IMR-90 (cell line): ENCODE data around the gene PPIL6. TPM values are rescaled to one million over a fixed set of nuclear protein-coding genes. Genes with fewer than 3 reads are reported as not detected.

Source experiments
- ATAC-seq: fragments of 200-7000 bp; cut with Tn5 transposase; 2 replicates; pipeline ENCODE4 v1.9.1; 2020; ENCODE audit warnings: low read depth, mild to moderate bottlenecking, moderate library complexity
- BruUV-seq: library from RNA; stranded (reverse); fragments of 400-500 nt; replicated peaks from 2 replicates; lab custom pipeline; 2021; lab: Mats Ljungman, UMichigan
- CTCF ChIA-PET: fragments of 300-600 bp; formaldehyde crosslinking; extraction: SDS; loops from one replicate; lab custom pipeline; 2021; ENCODE audit warnings: antibody characterized with exemption; lab: Yijun Ruan, JAX
- POLR2A ChIA-PET: fragments of 300-600 bp; sonication (Branson Sonifier 250); formaldehyde crosslinking; loops from one replicate; lab custom pipeline; 2022; ENCODE audit warnings: antibody characterized with exemption; ENCODE audit not compliant: unreplicated experiment; lab: Charles Lee
- DNase-seq: peaks from one replicate; pipeline ENCODE4 v3.0.0; 2013
- H2AFZ ChIP-seq: replicated peaks from 2 replicates; pipeline ENCODE3; 2013; ENCODE audit warnings: low read length, mild to moderate bottlenecking; ENCODE audit not compliant: poor library complexity
- H2AK5ac ChIP-seq: 2 replicates; pipeline ENCODE4 v1.6.1; 2013; ENCODE audit warnings: low read depth, low read length, inconsistent platforms
- H2AK9ac ChIP-seq: replicated peaks from 2 replicates; pipeline ENCODE3; 2013; ENCODE audit warnings: mild to moderate bottlenecking, low read depth, low read length, moderate library complexity; ENCODE audit not compliant: poor library complexity
- H2BK120ac ChIP-seq: 2 replicates; pipeline ENCODE4 v1.6.1; 2013; ENCODE audit warnings: low read depth, low read length, inconsistent platforms
- H2BK15ac ChIP-seq: 3 replicates; pipeline ENCODE4 v1.6.1; 2013; ENCODE audit warnings: low read depth, low read length, inconsistent platforms
- H2BK20ac ChIP-seq: 2 replicates; pipeline ENCODE4 v1.6.1; 2013; ENCODE audit warnings: low read depth, mild to moderate bottlenecking, inconsistent platforms, low read length, moderate library complexity
- H2BK5ac ChIP-seq: 2 replicates; pipeline ENCODE4 v1.6.1; 2013; ENCODE audit warnings: mild to moderate bottlenecking, low read depth, low read length, inconsistent platforms; ENCODE audit not compliant: poor library complexity, severe bottlenecking
- H3K14ac ChIP-seq: replicated peaks from 2 replicates; pipeline ENCODE4 v1.6.1; 2013; ENCODE audit warnings: low read depth, low read length, inconsistent platforms
- H3K18ac ChIP-seq: 2 replicates; pipeline ENCODE4 v1.6.1; 2013; ENCODE audit warnings: low read depth, low read length, control low read depth
- H3K23ac ChIP-seq: 2 replicates; pipeline ENCODE4 v1.6.1; 2013; ENCODE audit warnings: low read depth, low read length, inconsistent platforms
- H3K27ac ChIP-seq: 2 replicates; pipeline ENCODE4 v1.5.1; 2013; ENCODE audit warnings: mild to moderate bottlenecking, control low read depth, low read length; ENCODE audit not compliant: insufficient read depth
- H3K27me3 ChIP-seq: 2 replicates; pipeline ENCODE4 v1.6.1; 2013; ENCODE audit warnings: low read length; ENCODE audit not compliant: control insufficient read depth, insufficient read depth
- H3K36me3 ChIP-seq: 2 replicates; pipeline ENCODE4 v1.6.1; 2013; ENCODE audit warnings: low read length, mixed read lengths; ENCODE audit not compliant: control insufficient read depth, insufficient read depth
- H3K4ac ChIP-seq: 2 replicates; pipeline ENCODE4 v1.6.1; 2013; ENCODE audit warnings: low read depth, low read length, inconsistent platforms
- H3K4me1 ChIP-seq: 2 replicates; pipeline ENCODE4 v1.6.1; 2013; ENCODE audit warnings: low read length, mixed read lengths; ENCODE audit not compliant: control insufficient read depth, insufficient read depth
- H3K4me2 ChIP-seq: 2 replicates; pipeline ENCODE4 v1.6.1; 2013; ENCODE audit warnings: low read depth, mild to moderate bottlenecking, control low read depth, low read length, moderate library complexity
- H3K4me3 ChIP-seq: 2 replicates; pipeline ENCODE4 v1.5.1; 2013; ENCODE audit warnings: low read depth, mild to moderate bottlenecking, control low read depth, low read length, moderate library complexity; ENCODE audit not compliant: insufficient read depth
- H3K56ac ChIP-seq: 2 replicates; pipeline ENCODE4 v1.6.1; 2013; ENCODE audit warnings: low read length, inconsistent platforms; ENCODE audit not compliant: insufficient read depth; ENCODE audit errors: extremely low read depth
- H3K79me1 ChIP-seq, 2 experiments: 2 replicates each; pipeline ENCODE4 v1.6.1; 2013; ENCODE audit warnings: low read length in 2 of 2, inconsistent platforms in 1 of 2, low read depth in 1 of 2
- H3K9ac ChIP-seq: 2 replicates; pipeline ENCODE4 v1.6.1; 2013; ENCODE audit warnings: low read depth, low read length, control low read depth
- H3K9me1 ChIP-seq: 2 replicates; pipeline ENCODE4 v1.6.1; 2013; ENCODE audit warnings: low read length, inconsistent platforms; ENCODE audit not compliant: insufficient read depth
- H3K9me3 ChIP-seq: 2 replicates; pipeline ENCODE4 v1.6.1; 2013; ENCODE audit warnings: low read length; ENCODE audit not compliant: control insufficient read depth, insufficient read depth
- H4K20me1 ChIP-seq: 2 replicates; pipeline ENCODE4 v1.6.1; 2013; ENCODE audit warnings: low read length, inconsistent platforms; ENCODE audit not compliant: insufficient read depth
- H4K5ac ChIP-seq: 2 replicates; pipeline ENCODE4 v1.6.1; 2013; ENCODE audit warnings: mild to moderate bottlenecking, low read depth, low read length, control low read depth
- H4K8ac ChIP-seq, 2 experiments: 2 replicates each; pipeline ENCODE4 v1.6.1; 2013; ENCODE audit warnings: low read depth in 2 of 2, low read length in 2 of 2, control low read depth in 1 of 2, inconsistent platforms in 1 of 2
- H4K91ac ChIP-seq: 2 replicates; pipeline ENCODE4 v1.6.1; 2013; ENCODE audit warnings: low read depth, low read length, inconsistent platforms; ENCODE audit not compliant: insufficient read depth
- FOS ChIP-seq: fragments of 150-350 bp; IDR thresholded peaks from 2 replicates; pipeline ENCODE4 v1.6.1; 2016; ENCODE audit warnings: low read depth, low read length
- MAFK ChIP-seq: IDR thresholded peaks from 2 replicates; pipeline ENCODE4 v1.6.1; 2012; ENCODE audit warnings: low read depth, low read length, improper control_type of control experiment
- MAZ ChIP-seq: IDR thresholded peaks from 2 replicates; pipeline ENCODE4 v1.6.1; 2012; ENCODE audit warnings: low read depth, mild to moderate bottlenecking, low read length, improper control_type of control experiment, moderate library complexity, borderline replicate concordance
- RCOR1 ChIP-seq: IDR thresholded peaks from 2 replicates; pipeline ENCODE4 v1.6.1; 2012; ENCODE audit warnings: mild to moderate bottlenecking, low read length, improper control_type of control experiment; ENCODE audit not compliant: insufficient replicate concordance
- WGBS, 2 experiments: methylation state at CpG; one replicate each; pipeline versions ENCODE4 v1.1.5 to v1.1.7; 2013; ENCODE audit warnings: missing lambda C conversion rate in 2 of 2; ENCODE audit not compliant: insufficient read length in 1 of 2; ENCODE audit errors: extremely low coverage in 2 of 2; 5-methylcytosine and 5-hydroxymethylcytosine counted together
- dilution Hi-C: fragments of 300-500 bp; cut with HindIII; formaldehyde crosslinking; loops from one replicate; pipeline ENCODE4 v1.14.3; 2018; ENCODE audit warnings: low sequenced_read_pairs; ENCODE audit not compliant: unreplicated experiment
- in situ Hi-C: fragments of 300-500 bp; cut with MboI; formaldehyde crosslinking; loops from 3 replicates; pipeline ENCODE4 v1.14.3; 2019; ENCODE audit warnings: low sequenced_read_pairs, inconsistent platforms, mixed read lengths
- intact Hi-C: fragments of 100-400 bp; cut with micrococcal nuclease; formaldehyde crosslinking; loops from 2 replicates; pipeline ENCODE4 v1.10.0; 2022
- polyA plus RNA-seq, 3 experiments: library from polyadenylated mRNA; depleted of rRNA; stranded (reverse); fragments of >200 nt; gene quantifications; 2 replicates each; pipeline ENCODE4 v1.2.3, GENCODE V29; 2012; ENCODE audit warnings: low replicate concordance in 1 of 3
- total RNA-seq: library from RNA; depleted of rRNA; stranded (reverse); fragments of >200 nt; gene quantifications from 2 replicates; pipeline ENCODE4 v1.2.3, GENCODE V29; 2012

Gene PPIL6
- total and polyA plus RNA-seq, 2 of the 4 experiments (the other 2 are of a cell fraction) = 0.15 to 0.18 TPM

DNA sequence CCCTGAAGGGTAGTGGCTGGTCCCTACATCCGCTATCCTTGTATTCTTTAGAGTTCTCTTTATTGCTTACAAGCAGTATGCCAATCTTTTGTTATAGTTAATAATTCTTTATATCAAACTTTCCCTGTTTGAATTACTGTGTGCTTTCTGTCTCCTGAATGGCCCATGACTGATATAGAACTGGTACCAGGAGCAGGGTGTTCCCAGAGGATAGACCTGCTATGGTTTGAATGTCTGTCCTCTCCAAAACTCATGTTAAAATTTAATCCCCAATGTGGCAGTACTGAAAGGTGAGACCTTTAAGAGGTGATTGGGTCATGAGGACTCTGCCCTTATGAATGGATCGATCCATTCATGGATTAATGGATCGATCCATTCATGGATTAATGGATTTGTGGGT, 84.2 kb downstream of the PPIL6 start:
- no peak for ATAC-seq
- no peak overlapping the region for H3K27ac ChIP-seq
- ChIA-PET POLR2A (no interaction called here), CTCF (interaction anchor here (0.6 kb wide), 1 partner anchor 28 kb away, joined by 3 read pairs; no protein-coding TSS in a partner anchor)
- H3K4me3 ChIP-seq = no peak overlapping the region
- no peak overlapping the region for H2AFZ ChIP-seq
- no peak overlapping the region for H2BK5ac ChIP-seq
- H3K23ac ChIP-seq = no peak overlapping the region
- no peak overlapping the region for H3K4me2 ChIP-seq
- H2BK120ac ChIP-seq = no peak overlapping the region
- H4K5ac ChIP-seq = no peak overlapping the region
- H3K56ac ChIP-seq = no peak overlapping the region
- DNase-seq = no peak
- no CpG with 5 or more reads among the region's 3 CpGs for WGBS, 2 experiments
- H4K91ac ChIP-seq = no peak overlapping the region
- no peak overlapping the region for H3K14ac ChIP-seq
- TF ChIP-seq MAFK = no peak
- TF ChIP-seq FOS = no peak
- TF ChIP-seq MAZ = no peak
- TF ChIP-seq RCOR1 = no peak
- intact Hi-C loops (no loop called here), dilution Hi-C loops (no loop called here), in situ Hi-C loops (no loop called here)
- H2BK20ac ChIP-seq = no peak overlapping the region
- no peak overlapping the region for H3K9ac ChIP-seq
- no TSS peak for BruUV-seq
- no peak overlapping the region for H4K8ac ChIP-seq
- peaks cover 3% of the 10 kb centered on the region; the same call in 1 of the 2 replicates for H3K9me3 ChIP-seq
- no peak overlapping the region for H2AK5ac ChIP-seq
- H3K4ac ChIP-seq = no peak overlapping the region
- no peaks in the 10 kb centered on the region for H3K9me1 ChIP-seq
- H4K20me1 ChIP-seq = no peaks in the 10 kb centered on the region
- peaks cover 28% of the 10 kb centered on the region for H3K36me3 ChIP-seq
- no peak overlapping the region for H2AK9ac ChIP-seq
- no peak overlapping the region for H2BK15ac ChIP-seq
- no peak overlapping the region for H3K18ac ChIP-seq
- no peaks in the 10 kb centered on the region for H3K27me3 ChIP-seq
- H3K4me1 ChIP-seq = no peaks in the 10 kb centered on the region
- peaks cover 8 to 14% of the 10 kb centered on the region in 2 experiments; a peak in 3 of 4 replicates for H3K79me1 ChIP-seq
